Motor neuron (in vitro differentiated cells): ENCODE results near the gene SLC2A9. TPM values are rescaled to one million over a fixed set of nuclear protein-coding genes. Genes with fewer than 3 reads are reported as not detected.

Experiments
- ATAC-seq, 8 experiments: fragments of 200-7000 bp; cut with Tn5 transposase; replicated peaks in 6 of 8; 2 replicates each; pipeline ENCODE4 v1.8.0; 2021; ENCODE audit warnings: mild to moderate bottlenecking in 8 of 8, moderate library complexity in 8 of 8
- H3K27ac ChIP-seq, 2 donors: fragments of 250-450 bp; sonication (Bioruptor Pico); 2 replicates each; pipeline ENCODE4 v1.9.0; 2021; ENCODE audit warnings: antibody characterized with exemption in 2 of 2, mild to moderate bottlenecking in 2 of 2, moderate library complexity in 1 of 2
- H3K4me1 ChIP-seq, 2 donors: fragments of 250-450 bp; sonication (Bioruptor Pico); replicated peaks in 1 of 2; 2 replicates each; pipeline ENCODE4 v1.6.1; 2021; ENCODE audit warnings: antibody characterized with exemption in 2 of 2, mild to moderate bottlenecking in 2 of 2, moderate library complexity in 1 of 2
- H3K4me3 ChIP-seq, 5 donors: fragments of 250-450 bp; sonication (Bioruptor Pico); 2 replicates each; pipeline ENCODE4 v1.9.0; 2021; ENCODE audit warnings: antibody characterized with exemption in 5 of 5, mild to moderate bottlenecking in 5 of 5, moderate library complexity in 4 of 5
- WGBS, 10 experiments: fragments of 450-650 bp; shearing (Covaris generic); methylation state at CpG; one replicate each; pipeline ENCODE4 v1.0.0; 2022; 5-methylcytosine and 5-hydroxymethylcytosine counted together
- in situ Hi-C, 9 experiments: fragments of 400-800 bp; cut with MboI; loops; one replicate each; pipeline ENCODE4 v1.15.0; 2021; ENCODE audit warnings: low sequenced_read_pairs in 9 of 9, low pct_unique_long_range_greater_than_20kb in 2 of 9; ENCODE audit not compliant: unreplicated experiment in 9 of 9
- total RNA-seq, 8 experiments: library from RNA; unstranded; fragments of 300-600 nt; gene quantifications; 2 replicates each; pipeline versions ENCODE4 v1.2.3 to v1.2.4, GENCODE V29; 2022

SLC2A9 gene
- total RNA-seq, 8 experiments from 2014 or later = 0.21 to 4.4 (median 1.3) TPM

DNA sequence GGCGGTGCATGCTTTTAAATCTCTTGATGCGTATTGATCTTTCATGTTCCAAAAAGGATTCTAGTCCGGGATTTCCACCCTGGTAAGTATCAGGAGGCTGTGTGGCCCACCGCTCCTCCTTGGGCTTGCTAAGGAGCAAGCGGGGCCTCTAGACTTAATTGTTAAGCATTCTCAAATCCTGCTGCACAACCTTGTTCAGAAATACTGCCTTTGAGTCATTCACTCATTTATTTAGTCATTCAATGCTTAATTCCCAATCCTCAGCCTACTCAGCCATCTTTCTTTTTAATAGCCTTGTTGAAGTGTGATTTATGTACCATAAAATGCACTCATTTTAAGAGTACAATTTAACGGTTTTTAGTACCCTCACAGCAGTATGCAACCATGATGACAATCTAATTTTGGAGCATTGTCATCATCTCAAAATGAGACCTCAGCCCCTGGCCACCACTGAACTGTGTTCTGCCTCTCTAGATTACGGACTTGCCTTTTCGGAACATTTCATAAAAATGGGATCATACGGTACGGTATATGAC, 15.6 kb upstream of the SLC2A9 start:
- Histone ChIP-seq H3K4me3 (no peak overlapping the region), H3K4me1 (peaks cover 36 to 40% of the 10 kb centered on the region in 2 donors), H3K27ac (peak overlapping the region in 1 of 2 donors; percentile 55)
- 59 to 89% (median 85%) methylated on average over 3 to 10 of the region's 10 CpGs; no CpG with 5 or more reads in 1 of the 10 experiments for WGBS, 10 experiments
- in situ Hi-C loops = no loop called here
- peak in 5 of 8 experiments; percentile 63 to 86 (median 72) for ATAC-seq

DNA sequence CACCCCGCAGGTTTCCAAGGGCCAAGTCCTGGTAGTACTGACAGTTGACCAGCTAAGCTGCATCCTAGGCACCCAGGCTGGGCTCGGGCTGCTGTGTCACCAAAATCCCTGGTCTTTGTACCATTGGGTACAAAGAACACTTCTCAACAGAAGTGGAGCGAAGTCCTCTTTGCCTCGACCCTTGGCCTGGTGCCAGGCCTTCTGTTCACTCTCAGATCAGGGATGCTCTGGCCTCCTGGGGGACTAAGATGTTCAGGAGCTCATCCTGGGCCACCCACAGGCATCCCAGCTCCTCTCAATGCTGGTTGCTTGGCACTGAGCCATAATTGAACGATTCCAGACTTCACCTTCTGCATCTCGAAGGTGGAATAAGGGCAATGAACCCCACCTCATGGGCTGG, 13.8 kb upstream of the SLC2A9 start:
- H3K4me1 ChIP-seq = peaks cover 52 to 57% of the 10 kb centered on the region in 2 donors
- 50 to 100% (median 83%) methylated on average over 1 to 4 of the region's 6 CpGs; no CpG with 5 or more reads in 5 of the 10 experiments for WGBS, 10 experiments
- no peak for ATAC-seq
- H3K4me3 ChIP-seq = no peak overlapping the region
- H3K27ac ChIP-seq = no peak overlapping the region
- in situ Hi-C loops = no loop called here

DNA sequence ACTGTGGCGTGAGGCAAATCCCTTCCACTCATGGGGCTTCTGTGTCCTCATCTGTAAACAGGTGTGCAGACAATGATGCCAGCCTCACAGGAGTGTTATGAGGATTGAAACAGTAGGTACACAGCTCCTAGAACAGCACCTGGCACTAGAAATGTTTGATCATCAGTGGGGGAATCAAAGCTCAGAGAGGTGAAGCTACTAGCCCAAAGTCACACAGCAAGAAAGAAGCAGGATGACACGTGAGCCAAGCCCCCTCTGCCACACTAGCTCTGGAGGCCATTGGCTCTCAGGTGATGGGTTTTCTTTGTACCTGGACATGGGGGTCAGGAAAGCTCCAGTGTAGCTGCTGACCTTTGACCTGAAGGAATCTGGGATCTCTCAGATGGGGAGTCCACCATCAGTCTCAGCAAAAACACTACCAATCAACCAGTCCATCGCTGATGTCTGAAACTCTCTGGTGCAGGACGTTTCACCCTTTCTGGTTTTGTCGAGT, 13.4 kb upstream of the SLC2A9 start:
- Histone ChIP-seq H3K4me1 (peaks cover 53 to 60% of the 10 kb centered on the region in 2 donors), H3K4me3 (no peak overlapping the region), H3K27ac (no peak overlapping the region)
- ATAC-seq = no peak
- in situ Hi-C loops = no loop called here
- 80 to 100% (median 100%) methylated on average over 1 of the region's 5 CpGs; no CpG with 5 or more reads in 4 of the 10 experiments for WGBS, 10 experiments

DNA sequence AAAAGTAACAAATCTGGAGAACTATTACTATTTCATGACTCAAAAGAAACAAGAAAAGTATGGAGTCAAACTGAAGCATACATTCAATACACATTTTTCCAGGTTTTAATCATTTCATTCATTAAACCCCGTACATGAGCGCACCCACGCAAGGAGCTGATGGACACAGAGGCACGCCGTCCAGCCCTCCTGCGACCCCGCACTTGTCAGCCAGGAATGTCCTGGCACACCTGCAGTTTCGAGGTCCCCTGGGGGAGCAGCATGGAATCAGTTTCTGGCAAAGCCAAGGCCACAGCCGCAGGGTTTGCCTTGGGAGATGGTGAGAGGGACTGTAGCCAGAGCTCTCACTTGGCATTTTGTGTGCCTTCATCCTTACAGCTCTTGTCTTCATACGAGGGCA, 12.8 kb upstream of the SLC2A9 start:
- no peak for ATAC-seq
- no peak overlapping the region for H3K27ac ChIP-seq
- H3K4me3 ChIP-seq = no peak overlapping the region
- WGBS, 10 experiments = 60 to 100% (median 89%) methylated on average over 1 to 6 of the region's 10 CpGs; no CpG with 5 or more reads in 2 of the 10 experiments
- in situ Hi-C loops = no loop called here
- peaks cover 55 to 60% of the 10 kb centered on the region in 2 donors for H3K4me1 ChIP-seq

DNA sequence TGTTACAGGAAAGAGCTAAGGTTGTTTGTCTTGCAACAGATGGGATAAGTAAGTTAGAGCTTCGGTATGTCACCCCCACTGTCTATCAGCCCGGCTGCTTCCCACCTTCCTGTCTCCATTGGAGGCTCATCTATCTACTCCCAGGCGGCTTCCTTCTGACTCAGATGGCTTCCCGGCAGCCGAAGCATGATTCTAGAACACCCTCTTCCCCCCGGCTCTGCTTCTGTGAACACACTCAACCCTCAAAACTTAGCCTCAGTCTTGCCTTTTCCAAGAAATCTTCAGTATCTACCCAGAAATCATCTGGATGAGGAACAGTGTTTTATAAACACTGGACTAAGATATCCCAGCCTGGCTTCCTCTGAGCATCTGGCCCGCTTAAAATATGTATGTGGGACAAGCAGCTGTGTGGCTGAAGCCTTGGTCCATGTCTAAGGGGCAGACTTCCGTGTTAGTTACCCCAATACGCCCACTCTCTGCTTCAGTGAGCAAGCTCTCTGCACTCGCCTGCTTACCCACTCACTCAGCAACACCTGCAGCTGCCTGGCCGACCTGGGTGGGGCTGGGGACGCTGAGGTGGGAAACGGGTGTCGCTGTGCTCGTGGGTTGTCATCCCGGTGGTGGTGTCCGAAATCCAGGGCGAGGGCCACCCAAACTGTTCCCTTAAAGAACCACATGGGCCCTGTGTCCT, 12.0 kb upstream of the SLC2A9 start:
- Histone ChIP-seq H3K27ac (no peak overlapping the region), H3K4me3 (no peak overlapping the region), H3K4me1 (peaks cover 55 to 60% of the 10 kb centered on the region in 2 donors)
- 11 to 90% (median 73%) methylated on average over 1 to 9 of the region's 18 CpGs; no CpG with 5 or more reads in 2 of the 10 experiments for WGBS, 10 experiments
- peak in 4 of 8 experiments; percentile 35 to 87 (median 56) for ATAC-seq
- in situ Hi-C loops = no loop called here

DNA sequence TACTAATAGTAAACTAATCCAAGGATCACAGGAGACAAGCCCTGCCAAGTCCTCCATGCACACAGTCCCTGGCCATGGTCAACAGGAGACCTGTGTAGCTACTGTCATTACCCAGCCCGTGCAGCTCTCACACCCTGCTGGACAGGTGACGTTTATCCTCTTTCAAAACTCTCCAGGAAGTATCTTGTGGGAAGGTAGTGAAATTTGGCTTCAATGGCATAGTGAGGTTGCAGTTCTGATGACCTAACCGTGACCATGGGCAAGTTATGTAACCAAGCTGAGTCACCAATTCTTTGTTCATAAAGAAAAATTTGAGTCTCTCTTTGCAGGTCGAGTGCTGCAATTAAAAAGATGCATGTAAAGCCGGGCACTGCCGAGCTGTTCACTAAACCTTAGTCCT, 11.3 kb upstream of the SLC2A9 start:
- peaks cover 55 to 60% of the 10 kb centered on the region in 2 donors for H3K4me1 ChIP-seq
- in situ Hi-C loops = no loop called here
- WGBS, 10 experiments = 0 to 100% (median 83%) methylated on average over 1 to 4 of the region's 6 CpGs; no CpG with 5 or more reads in 3 of the 10 experiments

DNA sequence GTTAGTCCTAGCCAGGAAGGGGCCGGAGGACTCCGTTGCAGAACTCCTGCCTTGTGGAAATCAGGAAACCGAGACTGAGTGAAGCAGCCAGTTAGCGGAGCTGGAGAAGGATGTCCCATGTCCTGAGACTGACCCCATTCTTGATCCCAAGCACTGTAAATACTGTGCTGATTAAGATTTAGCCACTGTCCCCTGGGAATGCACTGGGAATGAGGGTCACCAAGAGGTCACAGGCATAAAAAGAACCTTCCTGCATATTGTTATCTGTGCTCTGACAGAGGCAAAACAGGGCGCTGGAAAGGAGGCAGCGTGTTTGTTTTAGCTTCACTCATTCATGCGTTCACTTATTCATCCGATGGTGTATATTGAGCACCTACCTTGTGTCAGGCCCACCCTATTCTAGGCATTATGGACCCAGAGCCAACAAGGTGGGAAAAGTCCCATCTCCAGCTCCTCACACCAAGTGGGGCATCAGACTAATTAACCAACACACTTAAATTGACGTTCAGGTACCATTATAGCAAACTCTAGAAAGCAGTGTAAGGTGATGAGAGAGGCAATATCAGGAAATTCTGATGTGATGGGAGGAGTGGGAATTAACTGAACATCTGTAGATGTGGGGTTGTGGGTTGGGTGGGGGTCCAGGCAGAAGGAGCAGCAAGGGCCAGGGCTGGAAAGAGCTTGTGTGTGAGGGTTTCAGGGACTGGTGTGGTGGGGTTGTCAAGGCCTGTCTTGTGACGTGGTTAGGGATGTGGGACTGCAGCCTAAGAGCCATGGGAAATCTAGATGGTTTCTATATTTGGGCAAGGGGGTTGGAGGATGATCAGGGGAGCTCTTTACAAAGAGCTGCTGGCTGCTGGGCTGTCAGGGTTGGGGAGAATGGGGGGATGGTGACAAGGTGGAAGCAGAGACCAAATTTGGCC, 10.6 kb upstream of the SLC2A9 start:
- Histone ChIP-seq H3K4me3 (no peak overlapping the region), H3K4me1 (peaks cover 51 to 55% of the 10 kb centered on the region in 2 donors), H3K27ac (peak overlapping the region; percentile 59 to 75)
- peak; percentile 6 to 81 (median 64) for ATAC-seq
- in situ Hi-C loops = no loop called here
- WGBS, 10 experiments = 0 to 100% (median 48%) methylated on average over 1 to 9 of the region's 10 CpGs; no CpG with 5 or more reads in 1 of the 10 experiments

More for the DNA sequence above, 11.3 kb upstream of the SLC2A9 start:
- H3K27ac ChIP-seq = peak overlapping the region; percentile 14 to 50
- ATAC-seq = peak in 3 of 8 experiments; percentile 7 to 17 (median 7)
- no peak overlapping the region for H3K4me3 ChIP-seq

DNA sequence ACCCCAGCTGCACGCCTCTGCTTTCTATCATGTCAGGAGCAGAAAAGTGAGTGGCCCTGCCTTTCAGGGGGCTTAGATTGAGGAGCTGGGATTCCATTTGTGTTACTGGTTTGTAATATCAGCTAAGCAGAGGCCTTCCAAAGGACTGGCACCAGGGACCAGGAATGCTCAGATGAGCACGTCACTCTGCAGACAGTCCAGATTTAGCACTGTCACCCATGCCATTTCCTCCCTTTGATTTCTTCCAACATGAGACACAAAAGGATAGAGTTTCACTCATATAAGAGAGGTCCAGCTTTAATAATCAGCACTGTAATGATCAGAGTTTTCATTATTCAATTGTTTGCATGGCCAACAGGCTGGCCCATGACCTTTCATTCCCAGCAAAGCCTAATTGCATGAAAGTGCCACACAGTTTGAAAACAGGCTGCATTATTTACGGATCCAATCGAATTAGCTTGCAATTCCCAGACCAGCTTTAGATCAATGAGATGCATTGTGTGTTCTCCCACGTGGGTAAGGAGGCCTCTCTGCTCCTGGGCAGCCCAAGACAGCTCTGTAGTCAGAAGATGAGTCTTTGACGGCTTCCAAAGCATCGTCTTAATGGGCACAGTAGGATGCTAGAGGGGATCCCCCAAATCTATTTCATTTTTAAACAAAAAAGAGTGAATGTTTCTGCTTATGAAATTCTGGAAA, 9.8 kb upstream of the SLC2A9 start:
- Histone ChIP-seq H3K4me3 (no peak overlapping the region), H3K4me1 (peaks cover 45 to 47% of the 10 kb centered on the region in 2 donors), H3K27ac (peak overlapping the region; percentile 59 to 75)
- peak in 6 of 8 experiments; percentile 24 to 88 (median 83) for ATAC-seq
- in situ Hi-C loops = no loop called here
- WGBS, 10 experiments = 0 to 54% (median 30%) methylated on average over 2 to 6 of the region's 7 CpGs; no CpG with 5 or more reads in 3 of the 10 experiments

DNA sequence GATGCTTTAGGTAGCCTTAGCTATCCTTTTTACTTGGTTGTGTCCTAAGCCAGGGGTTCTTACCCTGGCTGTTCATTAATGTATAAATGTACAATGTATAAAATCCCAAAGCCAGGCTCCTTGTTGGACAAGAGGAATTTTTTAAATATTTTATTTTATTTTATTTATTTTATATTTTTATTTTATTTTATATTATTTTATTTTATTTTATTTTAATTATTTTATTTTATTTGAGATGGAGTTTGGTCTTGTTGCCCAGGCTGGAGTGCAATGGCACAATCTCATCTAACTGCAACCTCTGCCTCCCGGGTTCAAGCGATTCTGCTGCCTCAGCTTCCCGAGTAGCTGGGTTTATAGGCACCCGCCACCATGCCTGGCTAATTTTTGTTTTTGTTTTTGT, 8.1 kb upstream of the SLC2A9 start:
- Histone ChIP-seq H3K27ac (no peak overlapping the region), H3K4me1 (peaks cover 44 to 45% of the 10 kb centered on the region in 2 donors), H3K4me3 (no peak overlapping the region)
- in situ Hi-C loops = no loop called here
- WGBS, 10 experiments = 75 to 100% (median 96%) methylated on average over 2 to 4 of the region's 4 CpGs; no CpG with 5 or more reads in 1 of the 10 experiments
- no peak for ATAC-seq

DNA sequence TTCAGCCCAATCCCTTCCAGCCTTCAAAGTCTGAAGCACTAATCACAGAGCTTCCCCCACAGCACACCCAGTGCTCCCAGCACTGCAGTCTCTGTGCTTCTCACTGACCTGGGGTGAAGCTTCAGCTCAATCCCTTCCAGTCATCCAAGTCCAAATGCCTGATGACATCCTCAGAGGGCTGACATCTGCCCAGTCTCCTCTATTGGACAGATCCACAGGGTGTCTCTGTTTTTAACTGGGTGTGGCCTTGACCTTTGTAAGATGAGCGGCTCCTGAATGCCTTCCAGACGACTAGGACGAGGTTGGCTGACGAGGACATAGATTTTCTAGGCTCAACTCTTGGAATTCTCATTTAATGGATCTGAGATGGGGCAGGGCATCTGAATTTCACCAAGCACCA, 7.6 kb upstream of the SLC2A9 start:
- H3K4me1 ChIP-seq = peaks cover 39 to 40% of the 10 kb centered on the region in 2 donors
- 0 to 90% (median 78%) methylated on average over 2 to 4 of the region's 4 CpGs; no CpG with 5 or more reads in 5 of the 10 experiments for WGBS, 10 experiments
- ATAC-seq = peak in 3 of 8 experiments; percentile 13 to 71 (median 38)
- H3K27ac ChIP-seq = no peak overlapping the region
- in situ Hi-C loops = no loop called here
- no peak overlapping the region for H3K4me3 ChIP-seq

DNA sequence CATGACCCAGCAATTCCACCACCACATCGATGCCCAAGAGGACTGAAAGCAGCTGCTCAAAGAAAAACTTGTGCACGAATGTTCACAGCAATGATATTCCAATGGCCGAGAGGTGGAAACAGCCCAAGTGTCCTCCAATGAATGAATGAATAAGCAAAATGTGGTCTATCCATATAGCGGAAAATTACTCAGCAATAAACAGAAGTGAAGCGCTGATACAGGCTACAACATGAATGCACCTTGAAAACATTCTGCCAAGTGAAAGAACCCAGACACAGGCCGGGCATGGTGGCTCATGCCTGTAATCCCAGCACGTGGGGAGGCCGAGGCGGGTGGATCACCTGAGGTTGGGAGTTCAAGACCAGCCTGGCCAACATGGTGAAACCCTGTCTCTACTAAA, 5.2 kb upstream of the SLC2A9 start:
- peaks cover 15 to 16% of the 10 kb centered on the region in 2 donors for H3K4me1 ChIP-seq
- H3K4me3 ChIP-seq = no peak overlapping the region
- ATAC-seq = no peak
- WGBS, 10 experiments = 24 to 100% (median 88%) methylated on average over 3 to 9 of the region's 9 CpGs; no CpG with 5 or more reads in 1 of the 10 experiments
- no peak overlapping the region for H3K27ac ChIP-seq
- in situ Hi-C loops = no loop called here

DNA sequence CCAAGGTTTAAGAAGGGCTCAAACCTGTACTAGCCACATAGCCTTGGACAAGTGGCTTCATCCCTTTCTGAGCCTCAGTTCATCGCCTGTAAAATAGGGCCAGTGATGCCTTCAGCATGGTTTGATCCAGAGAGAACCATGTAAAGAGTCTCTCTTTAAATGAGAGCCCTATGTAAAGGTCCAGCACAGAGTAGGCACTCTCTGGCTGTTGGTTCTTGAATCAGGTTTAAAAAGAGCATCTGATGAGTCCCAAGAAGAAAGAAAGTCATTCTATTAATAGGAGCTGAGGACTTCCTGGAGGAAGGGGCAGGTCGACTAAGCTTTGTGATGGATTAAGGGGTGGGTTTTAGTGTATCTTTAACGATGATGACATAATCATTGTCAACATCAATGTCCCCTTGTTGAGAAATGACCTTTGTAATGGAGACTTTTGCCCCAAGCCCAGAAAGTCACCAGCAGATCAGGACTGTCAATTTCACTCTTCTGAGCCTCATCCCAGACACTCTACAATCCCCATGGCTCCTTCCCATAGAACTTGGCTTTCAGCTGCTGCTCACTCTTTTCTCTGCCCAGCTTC, 4.0 kb upstream of the SLC2A9 start:
- H3K4me1 ChIP-seq = peaks cover 3 to 4% of the 10 kb centered on the region in 2 donors
- 59 to 100% (median 85%) methylated on average over 1 to 3 of the region's 3 CpGs; no CpG with 5 or more reads in 1 of the 10 experiments for WGBS, 10 experiments
- H3K27ac ChIP-seq = no peak overlapping the region
- in situ Hi-C loops = no loop called here
- no peak overlapping the region for H3K4me3 ChIP-seq
- no peak for ATAC-seq
